CD4-positive, alpha-beta T cell (primary cell): ENCODE results near the gene RNASET2. TPM values are rescaled to one million over a fixed set of nuclear protein-coding genes. Genes with fewer than 3 reads are reported as not detected.

Experiments
- ATAC-seq: fragments of 200-7000 bp; cut with Tn5 transposase; one replicate; pipeline ENCODE4 v1.10.0; 2022; ENCODE audit warnings: mild to moderate bottlenecking; ENCODE audit not compliant: poor library complexity
- CTCF ChIA-PET: fragments of 350-600 bp; sonication (Branson Sonifier 250); formaldehyde crosslinking; loops from one replicate; lab custom pipeline; 2021; ENCODE audit warnings: antibody characterized with exemption, inconsistent platforms; lab: Charles Lee
- POLR2A ChIA-PET: fragments of 350-600 bp; sonication (Branson Sonifier 250); formaldehyde crosslinking; loops from one replicate; lab custom pipeline; 2021; ENCODE audit warnings: antibody characterized with exemption, inconsistent platforms; lab: Charles Lee
- DNase-seq, 14 experiments: peaks; one replicate each; pipeline ENCODE4 v3.0.0-alpha.2; 2013 to 2020; ENCODE audit warnings: mixed read lengths in 2 of 14
- H3K27ac ChIP-seq, 2 donors: one replicate each; pipeline versions ENCODE4 v1.5.1 to v1.7.0; 2013; ENCODE audit warnings: low read length in 2 of 2, low read depth in 1 of 2, mild to moderate bottlenecking in 1 of 2
- H3K27me3 ChIP-seq, 2 experiments: 1 replicate in 1 of 2; 2 replicates in 1 of 2; pipeline versions ENCODE4 v1.6.1 to v1.7.0; 2013; ENCODE audit warnings: low read length in 2 of 2, control low read depth in 1 of 2, mild to moderate bottlenecking in 1 of 2, moderate library complexity in 1 of 2; ENCODE audit not compliant: insufficient read depth in 2 of 2, control insufficient read depth in 1 of 2
- H3K36me3 ChIP-seq: one replicate; pipeline ENCODE4 v1.6.1; 2013; ENCODE audit warnings: low read length, control low read depth; ENCODE audit not compliant: insufficient read depth
- H3K4me1 ChIP-seq: one replicate; pipeline ENCODE4 v1.6.1; 2013; ENCODE audit warnings: low read length, control low read depth; ENCODE audit not compliant: insufficient read depth
- H3K4me3 ChIP-seq: one replicate; pipeline ENCODE4 v1.5.1; 2013; ENCODE audit warnings: mild to moderate bottlenecking, low read length, moderate library complexity
- H3K9me3 ChIP-seq, 2 experiments: 1 replicate in 1 of 2; 2 replicates in 1 of 2; pipeline versions ENCODE4 v1.6.1 to v1.7.0; 2013; ENCODE audit warnings: low read length in 2 of 2, mild to moderate bottlenecking in 2 of 2, control low read depth in 1 of 2, moderate library complexity in 1 of 2; ENCODE audit not compliant: control insufficient read depth in 1 of 2, insufficient read depth in 1 of 2
- H3K27ac Mint-ChIP-seq: one replicate; pipeline ENCODE4 v1.8.0; 2020; ENCODE audit warnings: mixed read lengths
- H3K27me3 Mint-ChIP-seq: one replicate; pipeline ENCODE4 v1.8.0; 2021; ENCODE audit warnings: mixed read lengths
- H3K36me3 Mint-ChIP-seq: one replicate; pipeline ENCODE4 v1.8.0; 2021; ENCODE audit warnings: low read depth, mixed read lengths
- H3K4me1 Mint-ChIP-seq: one replicate; pipeline ENCODE4 v1.8.0; 2021; ENCODE audit warnings: low read depth, mixed read lengths
- H3K4me3 Mint-ChIP-seq: one replicate; pipeline ENCODE4 v1.8.0; 2020; ENCODE audit warnings: mild to moderate bottlenecking, mixed read lengths
- H3K9me3 Mint-ChIP-seq: one replicate; pipeline ENCODE4 v1.8.0; 2020; ENCODE audit warnings: mixed read lengths
- intact Hi-C, 2 experiments: fragments of 100-400 bp; cut with DNase I in 1 of 2; cut with micrococcal nuclease in 1 of 2; formaldehyde crosslinking; loops; one replicate each; pipeline versions ENCODE4 v1.15.1 to v1.9.0; 2023 to 2025; cut with DNase I, micrococcal nuclease
- total RNA-seq, 174 experiments: library from RNA in 2 of 174; stranded (reverse) in 2 of 174; gene quantifications; one replicate each; pipeline ENCODE4 v1.2.3 and lab custom pipeline; 2021 to 2026
- TF ChIP-seq, protein P1 (sequence below): fragments of 200-600 bp; IDR thresholded peaks from one replicate; pipeline ENCODE4 v1.8.0; 2022; ENCODE audit warnings: antibody characterized with exemption, mild to moderate bottlenecking

Gene RNASET2
- total RNA-seq, 2 experiments from 2014 or later = 164 to 165 TPM

- Mint-ChIP-seq H3K9me3 (peaks cover 4% of the 10 kb centered on the region), H3K27ac (no peak overlapping the region), H3K36me3 (no peaks in the 10 kb centered on the region), H3K27me3 (no peaks in the 10 kb centered on the region), H3K4me3 (no peak overlapping the region), H3K4me1 (peaks cover 17% of the 10 kb centered on the region)
- Histone ChIP-seq H3K9me3 (no peaks in the 10 kb centered on the region), H3K4me1 (peaks cover 26% of the 10 kb centered on the region), H3K27ac (no peak overlapping the region), H3K27me3 (no peaks in the 10 kb centered on the region), H3K4me3 (no peak overlapping the region), H3K36me3 (peaks cover 3% of the 10 kb centered on the region)
- TF ChIP-seq, protein P1, sequence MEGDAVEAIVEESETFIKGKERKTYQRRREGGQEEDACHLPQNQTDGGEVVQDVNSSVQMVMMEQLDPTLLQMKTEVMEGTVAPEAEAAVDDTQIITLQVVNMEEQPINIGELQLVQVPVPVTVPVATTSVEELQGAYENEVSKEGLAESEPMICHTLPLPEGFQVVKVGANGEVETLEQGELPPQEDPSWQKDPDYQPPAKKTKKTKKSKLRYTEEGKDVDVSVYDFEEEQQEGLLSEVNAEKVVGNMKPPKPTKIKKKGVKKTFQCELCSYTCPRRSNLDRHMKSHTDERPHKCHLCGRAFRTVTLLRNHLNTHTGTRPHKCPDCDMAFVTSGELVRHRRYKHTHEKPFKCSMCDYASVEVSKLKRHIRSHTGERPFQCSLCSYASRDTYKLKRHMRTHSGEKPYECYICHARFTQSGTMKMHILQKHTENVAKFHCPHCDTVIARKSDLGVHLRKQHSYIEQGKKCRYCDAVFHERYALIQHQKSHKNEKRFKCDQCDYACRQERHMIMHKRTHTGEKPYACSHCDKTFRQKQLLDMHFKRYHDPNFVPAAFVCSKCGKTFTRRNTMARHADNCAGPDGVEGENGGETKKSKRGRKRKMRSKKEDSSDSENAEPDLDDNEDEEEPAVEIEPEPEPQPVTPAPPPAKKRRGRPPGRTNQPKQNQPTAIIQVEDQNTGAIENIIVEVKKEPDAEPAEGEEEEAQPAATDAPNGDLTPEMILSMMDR = no peak
- ATAC-seq (no peak), DNase-seq (no peak)
- ChIA-PET CTCF (interaction anchor here (2.4 kb wide), 1 partner anchor 18 kb away, joined by 7 read pairs; no protein-coding TSS in a partner anchor), POLR2A (no interaction called here)
- intact Hi-C loops = no loop called here
These were observed 14.9 kb upstream of the RNASET2 start for GRCh38 chr6:166971271-166971670.

DNA sequence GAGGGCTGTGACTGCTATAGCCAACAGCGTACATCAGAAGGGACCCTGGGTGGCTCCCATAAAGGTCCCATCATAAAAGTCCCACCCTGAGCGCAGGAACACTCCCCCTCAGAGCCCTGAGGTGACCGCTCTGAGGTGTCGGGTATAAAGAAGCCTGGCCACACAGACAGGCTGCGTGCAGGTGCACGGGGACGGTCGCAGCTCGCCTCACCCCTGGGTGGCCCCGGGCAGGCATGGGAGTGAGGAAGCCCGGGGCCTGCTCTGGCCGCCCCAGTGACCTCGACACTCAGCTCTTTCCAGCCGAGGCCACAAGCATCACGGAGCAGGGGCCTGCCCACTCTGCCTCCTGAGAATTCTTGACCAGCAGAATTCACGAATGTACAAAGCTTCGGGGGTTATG lies 14.4 kb upstream of the RNASET2 start:
- no peak overlapping the region for H3K4me3 Mint-ChIP-seq
- no peak overlapping the region for H3K27ac Mint-ChIP-seq
- peaks cover 6% of the 10 kb centered on the region for H3K9me3 Mint-ChIP-seq
- DNase-seq (no peak), ATAC-seq (no peak)
- TF ChIP-seq, protein P1 = no peak
- ChIA-PET CTCF (interaction anchor here (2.4 kb wide), 1 partner anchor 19 kb away, joined by 7 read pairs; no protein-coding TSS in a partner anchor), POLR2A (interaction anchor here (1.7 to 3.4 kb wide), 2 partner anchors 11 to 14 kb away, joined by 10 to 16 read pairs; partner anchors contain the start of gene RNASET2)
- H3K27me3 Mint-ChIP-seq = no peaks in the 10 kb centered on the region
- H3K36me3 Mint-ChIP-seq = no peaks in the 10 kb centered on the region
- Histone ChIP-seq H3K9me3 (no peaks in the 10 kb centered on the region), H3K36me3 (peaks cover 3% of the 10 kb centered on the region), H3K27ac (peak overlapping the region in 1 of 2 donors; percentile 32), H3K4me3 (no peak overlapping the region), H3K4me1 (peaks cover 26% of the 10 kb centered on the region), H3K27me3 (no peaks in the 10 kb centered on the region)
- peaks cover 17% of the 10 kb centered on the region for H3K4me1 Mint-ChIP-seq
- intact Hi-C loops = no loop called here

- Histone ChIP-seq H3K36me3 (peaks cover 3% of the 10 kb centered on the region), H3K27me3 (no peaks in the 10 kb centered on the region), H3K9me3 (no peaks in the 10 kb centered on the region), H3K4me1 (peaks cover 26% of the 10 kb centered on the region), H3K4me3 (no peak overlapping the region), H3K27ac (peak overlapping the region; percentile 9 to 32)
- TF ChIP-seq, protein P1 = no peak
- ChIA-PET POLR2A (interaction anchor here (0.9 to 3.4 kb wide), 5 partner anchors 10 to 28 kb away, joined by 3 to 16 read pairs (median 4); partner anchors contain the start of gene RNASET2), CTCF (interaction anchor here (0.7 to 1.3 kb wide), 3 partner anchors 13 to 19 kb away, joined by 3 to 5 read pairs (median 3); partner anchors contain the start of gene RNASET2)
- Mint-ChIP-seq H3K4me1 (peaks cover 17% of the 10 kb centered on the region), H3K4me3 (no peak overlapping the region), H3K27ac (peak overlapping the region; percentile 57), H3K27me3 (no peaks in the 10 kb centered on the region), H3K9me3 (peaks cover 6% of the 10 kb centered on the region), H3K36me3 (no peaks in the 10 kb centered on the region)
- ATAC-seq (no peak), DNase-seq (no peak)
- intact Hi-C loops = no loop called here
These were observed 13.7 kb upstream of the RNASET2 start for GRCh38 chr6:166970091-166970490.
